Kidney (tissue), 14 donors: Measurements from ENCODE around the gene CYB561D2. TPM values are rescaled to one million over a fixed set of nuclear protein-coding genes. Genes with fewer than 3 reads are reported as not detected.

Experiments used
- DNase-seq, 5 donors: peaks; one replicate each; pipeline ENCODE4 v3.0.0-alpha.2; 2013 to 2020
- FAIRE-seq: peaks from 2 replicates; lab custom pipeline; 2012; peaks lifted over from hg19 to GRCh38; lab: Jason Lieb, UNC
- H3K27ac ChIP-seq, 2 donors: one replicate each; pipeline ENCODE4 v1.7.0; 2013; ENCODE audit warnings: low read depth in 2 of 2, low read length in 2 of 2, inconsistent platforms in 1 of 2
- H3K27me3 ChIP-seq: one replicate; pipeline ENCODE4 v1.7.1; 2013; ENCODE audit warnings: low read length, inconsistent platforms; ENCODE audit not compliant: control insufficient read depth, insufficient read depth
- H3K36me3 ChIP-seq, 3 donors: one replicate each; pipeline versions ENCODE4 v1.7.0 to v1.7.1; 2013; ENCODE audit warnings: low read length in 3 of 3, control low read depth in 1 of 3, inconsistent platforms in 1 of 3; ENCODE audit not compliant: insufficient read depth in 3 of 3, control insufficient read depth in 2 of 3
- H3K4me1 ChIP-seq, 3 donors: one replicate each; pipeline versions ENCODE4 v1.7.0 to v1.7.1; 2013; ENCODE audit warnings: low read length in 3 of 3, inconsistent platforms in 1 of 3, low read depth in 1 of 3; ENCODE audit not compliant: control insufficient read depth in 2 of 3, insufficient read depth in 2 of 3
- H3K4me3 ChIP-seq, 3 donors: one replicate each; pipeline versions ENCODE4 v1.7.0 to v1.8.1; 2013; ENCODE audit warnings: low read length in 3 of 3, control low read depth in 1 of 3, inconsistent platforms in 1 of 3
- H3K9ac ChIP-seq, 3 donors: one replicate each; pipeline versions ENCODE4 v1.7.0 to v1.7.1; 2013; ENCODE audit warnings: low read length in 3 of 3, control low read depth in 1 of 3, inconsistent platforms in 1 of 3
- H3K9me3 ChIP-seq, 3 donors: one replicate each; pipeline versions ENCODE4 v1.7.0 to v1.7.1; 2013; ENCODE audit warnings: low read length in 3 of 3, control low read depth in 1 of 3, inconsistent platforms in 1 of 3; ENCODE audit not compliant: control insufficient read depth in 2 of 3, insufficient read depth in 1 of 3
- intact Hi-C: fragments of 100-400 bp; cut with DNase I; formaldehyde crosslinking; loops from one replicate; pipeline ENCODE4 v1.11.1; 2022
- polyA plus RNA-seq: library from polyadenylated mRNA; stranded (reverse); fragments of 350-450 nt; fragmentation: Illumina TruSeq; extraction: RNeasy Lipid Tissue Mini Kit (QIAGEN cat#74804); gene quantifications from one replicate; pipeline ENCODE4 v1.2.3, GENCODE V29; 2014; ENCODE audit warnings: low read depth, low replicate concordance; ENCODE audit not compliant: insufficient read depth
- total RNA-seq: library from RNA; stranded (reverse); fragmentation: NEBNext Ultra II Directional; extraction: Animal tissue kit (Norgen Biotek cat#: 25700); gene quantifications from one replicate; pipeline ENCODE4 v1.2.1, GENCODE V29; 2021
- TF ChIP-seq, protein P1 (sequence below): IDR thresholded peaks from 3 replicates; pipeline ENCODE4 v1.5.1; 2012; ENCODE audit warnings: mild to moderate bottlenecking, moderate library complexity, borderline replicate concordance; ENCODE audit not compliant: insufficient read depth; ENCODE audit errors: extremely low read depth
- donor health status: control.
- donor health status: control.
- donor health status: control.
- donor health status: control.
- donor health status: control.
- donor health status: DM: yes; HTN: yes; CAD: no.
- donor health status: Normal renal cell carcinoma (clear cell type).

CYB561D2 gene
- total and polyA plus RNA-seq, 2 donors from 2014 or later: 28.5 to 38.8 TPM

DNA sequence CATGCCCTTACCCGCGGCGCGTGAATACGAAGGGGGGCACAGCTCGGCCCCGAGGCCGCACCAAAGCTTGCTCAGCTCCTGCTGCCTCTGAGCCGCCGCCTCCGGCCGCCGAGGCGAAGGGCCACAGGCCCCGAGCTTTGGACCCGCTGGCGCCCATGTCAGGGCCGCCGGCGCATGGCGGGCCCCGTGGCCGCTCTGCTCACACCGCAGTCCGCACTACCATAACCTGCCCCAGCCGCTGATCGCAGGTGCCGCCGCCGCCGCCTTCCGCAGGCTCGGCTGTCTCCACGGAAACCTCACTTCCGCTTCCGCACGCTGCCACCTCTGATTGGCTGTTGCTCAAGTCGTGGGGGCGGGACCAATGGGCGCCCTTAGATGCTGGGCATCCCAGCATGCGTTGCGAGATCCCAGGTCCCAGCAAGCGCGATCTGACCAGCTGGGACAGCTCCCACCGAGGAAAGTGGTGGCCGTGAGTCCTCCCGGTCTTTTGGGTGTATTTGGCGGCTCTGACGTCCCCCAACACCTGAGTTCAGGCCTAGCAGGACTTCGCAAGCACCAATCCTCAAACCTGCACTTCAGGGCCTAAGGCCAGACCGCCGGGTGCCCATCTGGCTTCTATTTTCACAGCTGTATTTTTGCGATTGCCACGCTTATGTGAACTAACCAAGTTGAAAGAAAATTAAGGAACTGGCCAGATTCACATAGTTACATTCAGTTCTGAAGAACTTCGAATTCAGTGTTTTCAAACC lies 22.5 kb upstream of the CYB561D2 start, which contains the start of gene TUSC2:
TUSC2 (minus strand) TSS at position 281 of the 749 bp plus-strand sequence; CDS start at position 157, 124 bp downstream.
- FAIRE-seq: peak; percentile 52

GRCh38 chr3:50330330-50330729 lies 20.3 kb upstream of the CYB561D2 start:
- no peak overlapping the region for H3K9ac ChIP-seq
- H3K4me3 ChIP-seq: no peak overlapping the region
- H3K36me3 ChIP-seq: peaks cover 4 to 37% (median 23%) of the 10 kb centered on the region in 3 donors
- no peak overlapping the region for H3K27ac ChIP-seq
- TF ChIP-seq, protein P1, sequence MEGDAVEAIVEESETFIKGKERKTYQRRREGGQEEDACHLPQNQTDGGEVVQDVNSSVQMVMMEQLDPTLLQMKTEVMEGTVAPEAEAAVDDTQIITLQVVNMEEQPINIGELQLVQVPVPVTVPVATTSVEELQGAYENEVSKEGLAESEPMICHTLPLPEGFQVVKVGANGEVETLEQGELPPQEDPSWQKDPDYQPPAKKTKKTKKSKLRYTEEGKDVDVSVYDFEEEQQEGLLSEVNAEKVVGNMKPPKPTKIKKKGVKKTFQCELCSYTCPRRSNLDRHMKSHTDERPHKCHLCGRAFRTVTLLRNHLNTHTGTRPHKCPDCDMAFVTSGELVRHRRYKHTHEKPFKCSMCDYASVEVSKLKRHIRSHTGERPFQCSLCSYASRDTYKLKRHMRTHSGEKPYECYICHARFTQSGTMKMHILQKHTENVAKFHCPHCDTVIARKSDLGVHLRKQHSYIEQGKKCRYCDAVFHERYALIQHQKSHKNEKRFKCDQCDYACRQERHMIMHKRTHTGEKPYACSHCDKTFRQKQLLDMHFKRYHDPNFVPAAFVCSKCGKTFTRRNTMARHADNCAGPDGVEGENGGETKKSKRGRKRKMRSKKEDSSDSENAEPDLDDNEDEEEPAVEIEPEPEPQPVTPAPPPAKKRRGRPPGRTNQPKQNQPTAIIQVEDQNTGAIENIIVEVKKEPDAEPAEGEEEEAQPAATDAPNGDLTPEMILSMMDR: no peak
- no peaks in the 10 kb centered on the region for H3K9me3 ChIP-seq
- intact Hi-C loops: no loop called here
- no peaks in the 10 kb centered on the region for H3K27me3 ChIP-seq
- FAIRE-seq: no peak
- H3K4me1 ChIP-seq: peaks cover 0 to 19% (median 3%) of the 10 kb centered on the region in 3 donors
- DNase-seq: no peak

More for the DNA sequence above, 22.5 kb upstream of the CYB561D2 start, which contains the start of gene TUSC2:
- TF ChIP-seq, protein P1: no peak
- Histone ChIP-seq H3K4me1 (peaks cover 0 to 22% (median 12%) of the 10 kb centered on the region in 3 donors), H3K9me3 (no peaks in the 10 kb centered on the region), H3K9ac (peak within 1 kb of the TSS; percentile 44 to 90 (median 84)), H3K4me3 (peak within 1 kb of the TSS; percentile 68 to 89 (median 70)), H3K27ac (peak within 1 kb of the TSS; percentile 77 to 87), H3K36me3 (peaks cover 4 to 41% (median 23%) of the 10 kb centered on the region in 3 donors), H3K27me3 (no peaks in the 10 kb centered on the region)
- intact Hi-C loops: no loop called here
- DNase-seq: peak; percentile 97 to 99 (median 98)

- Histone ChIP-seq H3K36me3 (peaks cover 4 to 30% (median 19%) of the 10 kb centered on the region in 3 donors), H3K27me3 (no peaks in the 10 kb centered on the region), H3K9me3 (no peaks in the 10 kb centered on the region), H3K4me3 (no peak overlapping the region), H3K4me1 (peaks cover 0 to 29% (median 11%) of the 10 kb centered on the region in 3 donors), H3K27ac (no peak overlapping the region), H3K9ac (no peak overlapping the region)
- intact Hi-C loops: no loop called here
- TF ChIP-seq, protein P1: no peak
- DNase-seq (no peak), FAIRE-seq (no peak)
Observed at GRCh38 chr3:50331364-50331907, 19.2 kb upstream of the CYB561D2 start.
